Fibroblast of lung (primary cell): ENCODE measurements around the gene ESPNL.

ENCODE experiments used
- CTCF ChIP-seq, 2 donors: IDR thresholded peaks in 1 of 2; conservative IDR thresholded peaks in 1 of 2; 1 replicate in 1 of 2; 2 replicates in 1 of 2; pipeline ENCODE4 v1.5.1; 2011 to 2012; ENCODE audit warnings: low read length in 2 of 2, control low read depth in 1 of 2, inconsistent platforms in 1 of 2, low read depth in 1 of 2, mild to moderate bottlenecking in 1 of 2
- EZH2 ChIP-seq: IDR thresholded peaks from 2 replicates; pipeline ENCODE4 v1.5.1; 2012; ENCODE audit warnings: low read length, control low read depth, mild to moderate bottlenecking; ENCODE audit errors: missing control alignments

DNA sequence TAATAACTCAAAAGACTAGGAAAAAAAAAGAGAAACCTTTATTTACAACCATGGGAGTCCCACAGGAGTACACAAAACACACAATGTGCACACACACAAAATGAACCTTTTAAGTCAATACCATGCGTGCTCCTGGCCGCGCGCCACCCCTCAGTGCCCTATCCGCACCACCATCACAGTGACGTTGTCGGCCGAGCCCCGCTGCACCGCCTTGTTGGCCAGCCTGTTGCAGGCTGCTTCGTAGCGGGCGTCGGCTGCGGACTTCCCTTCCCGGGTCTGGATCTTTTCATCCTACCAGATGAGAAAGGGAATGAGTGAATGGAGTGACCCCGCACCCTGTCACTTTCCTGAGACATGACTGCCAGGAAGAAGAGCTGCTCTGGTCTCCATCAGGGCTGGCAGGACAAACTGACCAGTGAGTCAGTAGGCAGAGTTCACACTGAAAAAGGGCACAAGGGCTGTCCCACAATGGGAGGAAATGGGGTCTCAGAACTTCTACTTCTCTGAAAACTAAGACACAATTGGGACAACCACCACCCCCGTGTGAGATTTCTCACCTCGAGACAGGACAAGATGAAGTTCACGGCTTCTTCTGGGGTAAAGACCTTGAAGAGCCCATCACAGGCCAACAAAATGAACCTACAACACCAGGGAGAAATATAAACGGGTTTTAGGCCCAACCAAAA is 70.4 kb downstream of the ESPNL start:
- TF ChIP-seq CTCF (conservative IDR thresholded peaks at IDR 0.05 in 1 of 2, IDR thresholded peaks at IDR 0.05 in 1 of 2; ENCODE audit: low read depth in 1 of 2, low read length in 2 of 2) (no peak), EZH2 (no peak)
